CD4-positive, alpha-beta T cell treated with Interleukin-1 beta for 1 hour (primary cell): ENCODE data around the gene AP1G1.

Experiments
- DNase-seq, 2 donors: peaks; one replicate each; pipeline ENCODE4 v3.0.0-alpha.2; 2020 to 2022

The AP1G1 gene

DNA sequence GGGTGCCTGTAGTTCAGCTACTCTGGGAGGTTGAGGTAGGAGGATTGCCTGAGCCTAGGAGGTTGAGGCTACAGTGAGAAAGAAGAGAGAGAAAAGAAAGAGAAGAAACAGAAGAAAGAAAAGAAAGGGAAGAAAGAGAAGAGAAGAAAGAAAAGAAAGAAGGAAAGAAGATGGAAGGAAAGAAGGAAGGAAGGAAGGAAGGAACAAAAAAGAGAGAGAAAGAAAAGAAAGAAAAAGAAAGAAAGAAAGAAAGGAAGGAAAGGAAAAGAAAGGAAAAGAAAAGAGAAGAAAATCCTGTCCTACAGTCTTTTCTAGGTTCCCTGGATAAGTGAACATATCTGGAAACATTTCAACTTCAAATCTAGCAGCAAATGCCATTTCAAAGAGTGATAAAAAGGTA lies 54.5 kb downstream of the AP1G1 start:
- DNase-seq, result no peak

GRCh38 chr16:71748226-71748625 lies 60.4 kb downstream of the AP1G1 start:
- DNase-seq, result no peak

DNA sequence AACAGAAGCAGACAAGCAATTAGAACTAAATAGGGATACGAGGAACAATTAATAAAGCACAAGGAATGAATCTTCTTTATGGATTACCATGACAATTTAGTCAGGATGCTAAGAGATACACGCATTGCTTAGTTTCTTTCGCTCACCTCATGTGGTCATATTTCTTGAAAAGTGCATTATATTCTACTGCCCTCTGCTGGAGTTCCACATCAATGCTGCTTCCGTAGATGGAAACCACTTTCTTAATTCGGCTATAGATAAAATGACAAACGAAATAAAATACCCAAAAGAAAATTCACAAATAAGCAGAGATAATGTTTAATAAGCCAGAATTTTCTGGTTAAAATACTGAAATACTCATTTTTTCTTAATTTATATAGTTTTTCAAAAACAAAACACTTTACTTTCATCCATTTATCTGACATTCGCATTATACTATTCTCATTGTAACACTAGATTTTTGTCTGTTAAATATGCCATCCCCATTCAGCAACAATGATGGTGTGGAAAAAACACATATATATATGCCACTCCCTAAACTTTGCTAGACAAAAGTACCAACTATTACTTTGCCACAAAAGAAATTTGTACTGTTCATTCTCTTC lies 62.1 kb downstream of the AP1G1 start:
- DNase-seq, result peak; percentile 10 to 59

- no peak for DNase-seq
Measured at GRCh38 chr16:71738855-71739254, 69.8 kb downstream of the AP1G1 start.

DNA sequence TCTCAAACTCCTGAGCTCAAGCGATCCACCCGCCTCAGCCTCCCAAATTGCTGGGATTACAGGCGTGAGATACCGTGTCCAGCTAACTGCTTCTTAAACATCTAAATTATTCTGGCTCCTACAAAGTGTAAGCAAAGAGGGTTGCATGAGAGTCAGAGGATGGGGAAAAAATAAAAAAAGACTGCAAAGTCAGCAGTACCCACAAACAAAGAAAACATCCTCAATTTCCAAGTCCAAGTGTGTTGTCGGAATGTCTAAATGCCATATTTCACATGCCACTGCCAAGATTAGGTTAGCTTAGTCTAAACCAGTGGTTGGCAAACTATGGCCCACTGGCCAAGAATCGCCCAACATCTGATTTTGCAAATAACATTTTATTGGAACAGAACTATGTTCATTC lies 71.1 kb downstream of the AP1G1 start:
- DNase-seq, result no peak

- DNase-seq, result no peak
Measured at GRCh38 chr16:71734511-71734910, 74.1 kb downstream of the AP1G1 start.

DNA sequence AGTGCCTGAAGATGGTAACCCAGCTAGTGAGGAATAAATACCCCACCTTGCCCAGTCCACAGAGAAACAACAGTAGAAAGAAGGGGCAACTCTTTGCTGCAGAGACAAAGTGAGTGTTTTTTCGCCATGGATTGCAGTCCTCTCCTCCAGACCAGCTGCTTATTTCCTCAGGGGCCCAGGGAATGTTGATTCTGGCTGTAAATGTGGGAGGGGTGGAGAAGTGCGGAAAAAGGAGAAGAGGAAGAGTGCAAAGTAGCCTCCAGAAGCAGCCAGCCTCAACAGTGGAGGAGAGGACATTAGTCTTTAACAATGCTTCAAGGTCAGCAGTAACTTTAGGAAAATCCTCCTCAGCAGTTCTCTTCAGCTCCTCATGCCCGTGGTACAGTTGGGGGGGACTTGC lies 76.0 kb downstream of the AP1G1 start:
- no peak for DNase-seq

DNA sequence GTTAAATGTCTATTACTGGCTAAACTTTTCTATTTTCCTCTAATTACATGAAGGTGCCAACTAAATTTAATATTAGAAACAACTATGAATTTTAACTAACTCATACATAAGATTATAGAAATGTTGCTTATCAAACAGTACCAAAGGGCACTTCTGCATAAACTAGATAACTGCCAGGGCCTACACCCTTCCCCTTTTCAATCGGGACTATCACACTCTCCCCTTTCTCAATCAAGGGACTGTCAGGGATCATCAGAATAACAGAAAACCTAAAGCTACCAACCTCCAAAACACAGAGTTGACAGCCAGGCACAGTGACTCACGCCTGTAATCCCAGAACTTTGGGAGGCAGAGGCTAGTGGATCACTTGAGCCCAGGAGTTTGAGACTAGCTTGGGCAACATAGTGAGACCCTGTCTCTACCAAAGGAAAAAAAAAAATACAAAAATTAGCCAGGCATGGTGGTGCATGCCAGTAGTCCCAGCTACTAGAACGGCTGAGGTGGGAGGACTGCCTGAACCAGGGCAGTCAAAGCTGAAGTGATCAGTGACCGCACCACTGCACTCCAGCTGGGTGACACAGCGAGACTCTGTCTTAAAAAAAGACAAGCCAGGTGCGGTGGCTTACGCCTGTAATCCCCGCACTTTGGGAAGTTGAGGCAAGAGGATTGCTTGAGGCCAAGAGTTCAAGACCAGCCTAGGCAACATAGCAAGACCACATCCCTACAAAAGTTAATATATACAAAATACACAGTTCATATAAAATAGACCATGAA lies 80.9 kb downstream of the AP1G1 start:
- DNase-seq, result peak in 1 of 2 donors; percentile 18

DNA sequence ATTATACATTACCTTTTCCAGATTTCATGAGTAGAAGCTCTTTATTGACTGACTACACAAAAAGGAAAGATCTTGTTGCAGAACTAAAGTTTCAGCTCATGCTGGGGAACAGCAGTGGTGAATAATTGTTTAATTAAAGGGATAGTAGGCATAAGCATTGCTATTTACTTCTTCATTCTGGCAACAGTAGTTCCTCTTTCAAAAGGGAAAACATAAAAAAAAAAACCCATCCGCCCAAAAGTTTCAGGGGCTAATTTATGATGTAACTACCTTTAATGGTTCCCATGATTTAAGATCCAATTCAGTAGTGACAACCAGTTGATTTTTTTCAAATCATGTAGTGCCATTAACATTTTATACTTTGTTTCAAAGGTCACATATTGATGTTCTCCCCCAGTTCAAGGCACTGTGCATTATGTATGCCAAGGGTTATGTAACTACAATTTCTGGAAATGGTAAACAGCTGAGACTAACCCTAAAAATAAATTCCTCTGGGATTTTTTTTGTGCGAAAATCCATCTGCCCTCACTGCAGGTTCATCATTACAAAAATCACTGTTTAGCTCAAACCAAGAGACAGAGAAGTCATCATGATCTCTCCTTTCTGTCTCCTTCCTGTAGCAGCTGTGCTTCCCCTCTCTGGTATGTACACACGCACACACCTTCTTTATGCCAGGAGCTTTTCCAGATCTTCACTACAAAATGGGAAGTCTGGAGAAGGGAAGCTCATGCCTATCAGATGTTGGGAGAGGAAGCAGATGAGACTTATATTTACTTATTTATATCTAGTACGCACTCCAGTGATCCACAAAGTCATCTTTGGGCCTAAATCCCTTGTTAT lies 81.9 kb downstream of the AP1G1 start:
- no peak for DNase-seq

- DNase-seq, result no peak
Measured at GRCh38 chr16:71724320-71724751, 84.3 kb downstream of the AP1G1 start, which contains the start of gene PHLPP2. TSS of gene PHLPP2 (minus strand) at chr16:71724701. CDS start at chr16:71714795, 9,906 bp downstream.

- DNase-seq, result peak; percentile 81 to 82
Measured at GRCh38 chr16:71723537-71724319, 84.9 kb downstream of the AP1G1 start.

GRCh38 chr16:71722801-71723536 lies 85.7 kb downstream of the AP1G1 start:
- peak; percentile 30 to 55 for DNase-seq

- DNase-seq, result no peak
Measured at GRCh38 chr16:71721066-71721740, 87.4 kb downstream of the AP1G1 start.

GRCh38 chr16:71712501-71712900 lies 96.1 kb downstream of the AP1G1 start:
- DNase-seq, result no peak

DNA sequence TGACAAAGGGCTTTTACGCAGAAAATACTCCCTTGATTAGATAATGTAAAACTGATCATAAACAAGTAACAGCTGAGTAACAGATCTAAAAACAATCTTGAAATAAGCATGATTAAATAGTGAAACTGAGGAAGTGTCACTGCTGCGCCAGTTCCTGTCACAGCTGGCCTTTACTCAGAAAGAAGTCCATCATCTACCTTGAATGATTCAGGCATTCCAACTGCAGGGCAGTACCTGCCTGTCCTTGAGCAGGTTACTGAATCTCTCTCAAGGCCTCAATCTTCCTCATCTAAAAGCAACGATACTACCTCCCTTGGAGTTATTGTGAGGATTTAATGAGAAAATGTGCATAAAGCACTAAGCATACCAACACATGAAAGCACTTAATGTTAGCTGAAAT lies 96.8 kb downstream of the AP1G1 start:
- no peak for DNase-seq

GRCh38 chr16:71709229-71709781 lies 99.3 kb downstream of the AP1G1 start:
- no peak for DNase-seq

DNA sequence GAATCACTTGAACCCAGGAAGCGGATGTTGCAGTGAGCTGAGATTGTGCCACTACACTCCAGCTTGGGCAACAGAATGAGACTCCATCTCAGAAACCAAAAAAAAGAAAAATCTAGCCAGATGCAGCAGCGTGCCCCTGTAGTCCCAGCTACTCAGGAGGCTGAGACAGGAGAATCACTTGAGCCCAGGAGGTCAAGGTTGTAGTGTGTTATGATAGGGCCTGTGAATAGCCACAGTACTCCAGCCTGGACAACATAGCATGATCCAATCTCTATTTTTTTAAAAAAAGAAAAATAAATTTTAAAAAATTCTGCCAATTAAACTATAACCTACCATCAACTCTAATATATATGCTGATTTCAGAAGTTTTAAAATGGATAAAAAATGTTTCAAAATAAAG lies 99.9 kb downstream of the AP1G1 start:
- no peak for DNase-seq

GRCh38 chr16:71707199-71707598 lies 101.4 kb downstream of the AP1G1 start:
- no peak for DNase-seq

- DNase-seq, result no peak
Measured at GRCh38 chr16:71706046-71706445, 102.6 kb downstream of the AP1G1 start.

DNA sequence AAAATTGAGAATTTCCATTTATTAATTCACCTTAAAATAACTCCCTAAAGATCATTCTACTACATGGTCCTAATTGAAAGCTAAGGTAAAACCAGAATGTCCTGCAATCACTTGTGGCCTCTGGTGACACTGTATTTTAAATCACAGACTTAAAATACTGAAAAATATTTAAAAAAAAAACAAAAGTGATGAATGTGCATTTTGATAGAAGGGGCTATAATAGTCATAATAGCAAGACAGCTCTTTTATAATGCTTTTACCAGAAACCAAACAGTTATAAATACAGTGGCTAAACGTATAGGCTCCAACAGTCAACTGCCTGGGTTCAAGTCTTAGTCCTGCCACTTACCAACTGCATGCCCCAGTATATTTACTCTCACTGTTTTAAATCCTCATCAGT lies 105.3 kb downstream of the AP1G1 start:
- DNase-seq, result no peak

DNA sequence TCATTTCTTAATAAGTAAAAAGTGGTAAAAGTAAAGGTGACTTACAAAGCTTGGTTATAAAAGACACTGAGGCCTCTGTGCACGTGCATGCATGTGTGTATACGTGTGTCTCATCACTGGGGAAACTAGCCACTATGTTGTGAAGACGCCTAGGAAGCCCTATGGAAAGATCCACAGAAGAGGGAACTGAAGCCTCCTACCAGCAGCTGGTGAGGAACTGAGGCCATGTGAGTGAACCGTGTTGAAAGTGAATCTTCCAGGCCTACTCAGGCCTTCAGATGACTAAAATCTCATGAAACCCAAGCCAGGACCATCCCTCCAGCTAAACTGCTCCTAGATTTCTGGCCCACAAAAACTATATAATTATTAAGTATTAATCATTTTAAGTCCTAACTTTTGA lies 107.8 kb downstream of the AP1G1 start:
- no peak for DNase-seq
